ENCODE data around the gene UNC119B. TPM values are rescaled to one million over a fixed set of nuclear protein-coding genes. Genes with fewer than 3 reads are reported as not detected.

The UNC119B gene
- total RNA-seq, 2 experiments from 2014 or later, result 20.1 to 26.6 TPM

Other genes starting within 250 kb of the UNC119B start
- gene SRSF9, start 240.7 kb upstream of the UNC119B start, total RNA-seq, result 100 to 1,000 TPM; 140 to 209 TPM
- 100 to 1,000 TPM; 166 to 169 TPM for gene DYNLL1, start 214.3 kb upstream of the UNC119B start, total RNA-seq
- 10 to 100 TPM; 31.3 to 32.6 TPM for gene COQ5, start 181.3 kb upstream of the UNC119B start, total RNA-seq
- gene RNF10, start 176.1 kb upstream of the UNC119B start, total RNA-seq, result 100 to 1,000 TPM; 177 to 184 TPM
- 10 to 100 TPM; 44.8 to 52.6 TPM for gene POP5, start 129.1 kb upstream of the UNC119B start, total RNA-seq
- under 1 TPM; 0.73 to 0.90 TPM for gene CABP1, start 69.8 kb upstream of the UNC119B start, total RNA-seq
- gene MLEC, start 23.3 kb upstream of the UNC119B start, total RNA-seq, result 10 to 100 TPM; 70.6 to 89.5 TPM
- gene ACADS, start 15.4 kb downstream of the UNC119B start, total RNA-seq, result 10 to 100 TPM; 10.1 to 17.4 TPM
- gene SPPL3, start 193.9 kb downstream of the UNC119B start, total RNA-seq, result 10 to 100 TPM; 29.5 to 48.2 TPM